NCI-H510A treated with DMSO at 0.1 percent for 48 hours (cell line): ENCODE data around the gene SIM1.

Source experiments
- DNase-seq: peaks from one replicate; lab custom pipeline; 2025; lab: John Stamatoyannopoulos, UW

SIM1 gene

DNA sequence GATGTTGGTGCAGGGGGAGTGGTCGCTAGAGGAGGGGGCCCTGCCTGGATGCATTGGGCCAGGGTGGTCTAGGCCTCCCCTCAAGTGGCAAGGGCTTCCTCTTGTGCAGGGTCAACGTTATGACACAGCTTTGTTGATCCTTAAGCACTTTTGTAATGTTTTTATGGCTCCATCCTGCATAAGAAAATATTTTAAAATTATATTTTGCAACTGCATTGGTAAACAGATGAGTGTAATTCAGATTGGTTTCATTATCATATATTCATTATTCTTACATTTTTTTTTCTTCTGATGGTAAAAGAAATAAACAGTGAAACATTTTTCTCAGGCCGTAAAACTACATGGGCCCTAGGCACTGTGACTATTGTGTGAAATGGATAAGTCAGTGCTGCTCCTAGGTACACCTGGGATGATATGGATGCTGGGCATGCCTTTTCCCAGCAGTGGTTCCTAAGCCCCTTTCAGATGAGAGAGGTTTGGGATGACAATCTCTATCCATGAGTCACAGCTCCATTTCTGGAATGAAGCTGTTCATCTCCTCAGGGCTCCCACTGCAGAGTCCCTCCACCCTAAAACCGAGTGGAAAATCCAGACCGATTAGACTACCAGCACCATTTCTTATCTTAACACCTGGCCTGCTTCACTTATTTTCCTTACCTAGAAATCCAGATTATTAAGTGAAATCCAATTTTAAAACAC is 5.8 kb upstream of the SIM1 start:
- DNase-seq: no peak

DNA sequence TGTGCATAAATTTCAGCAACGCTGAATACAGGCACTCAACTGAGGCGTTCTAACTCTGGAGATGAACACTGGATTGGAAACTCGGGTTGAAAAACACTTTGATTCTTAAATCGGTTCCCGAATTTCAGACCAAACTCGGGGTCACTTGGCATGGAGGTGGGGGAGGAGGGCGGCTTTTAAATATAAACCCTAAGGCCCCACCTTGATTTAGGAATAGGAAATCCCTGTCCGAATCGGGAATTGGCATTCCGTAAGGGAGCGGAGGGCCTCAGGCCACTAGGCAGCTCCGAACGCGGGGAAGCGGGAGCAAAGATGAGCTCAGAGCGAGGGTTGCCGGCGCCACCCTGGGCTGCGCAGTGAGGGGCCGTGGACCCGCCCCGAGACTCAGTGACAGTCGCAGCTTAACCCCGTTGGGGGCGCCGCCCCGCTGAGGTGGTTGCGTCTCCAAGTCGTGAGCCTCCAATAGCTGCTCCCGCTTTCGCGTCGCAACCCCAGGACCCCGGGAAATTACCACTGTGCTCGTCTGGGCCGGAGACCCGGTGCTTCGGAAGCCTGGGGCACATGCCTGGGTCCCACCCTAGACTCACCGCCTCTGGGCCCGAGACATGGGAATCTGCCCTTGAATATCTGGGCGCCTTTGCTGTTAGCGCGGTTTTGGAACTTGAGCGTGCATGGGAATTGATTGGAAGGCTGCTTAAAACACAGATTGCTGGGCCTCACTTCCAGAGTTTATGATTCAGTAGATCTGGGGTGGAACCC is 4.6 kb upstream of the SIM1 start:
- DNase-seq: no peak

DNA sequence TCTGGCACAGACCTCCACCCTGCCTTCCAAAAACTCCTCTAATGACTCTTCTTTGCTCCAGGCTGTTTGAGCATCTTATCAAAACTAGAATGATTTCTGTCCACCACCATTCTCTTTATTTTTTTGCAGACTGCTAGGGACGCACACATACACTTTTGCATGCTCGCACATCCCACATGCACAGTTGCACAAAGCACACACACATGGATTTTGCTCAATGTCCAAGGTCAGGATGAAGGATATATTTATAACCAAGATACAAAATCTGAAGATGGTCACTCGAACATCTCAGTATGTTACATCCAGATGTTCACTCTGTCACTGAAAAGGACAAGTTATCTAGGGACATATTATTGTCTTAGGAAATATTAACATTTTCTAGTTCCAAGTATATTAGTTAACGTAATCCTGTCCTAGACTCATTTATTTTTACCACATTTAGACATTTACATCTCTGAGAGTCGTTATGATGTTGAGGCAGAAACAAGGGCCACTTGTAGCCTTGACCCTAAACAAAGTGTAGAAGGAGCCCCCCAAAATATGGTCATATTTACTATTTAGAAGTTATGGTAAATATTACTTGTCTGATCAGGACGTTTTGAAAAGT is 3.4 kb upstream of the SIM1 start:
- DNase-seq: no peak

- no peak for DNase-seq
Measured at GRCh38 chr6:100467129-100468015, 2.7 kb upstream of the SIM1 start.

DNA sequence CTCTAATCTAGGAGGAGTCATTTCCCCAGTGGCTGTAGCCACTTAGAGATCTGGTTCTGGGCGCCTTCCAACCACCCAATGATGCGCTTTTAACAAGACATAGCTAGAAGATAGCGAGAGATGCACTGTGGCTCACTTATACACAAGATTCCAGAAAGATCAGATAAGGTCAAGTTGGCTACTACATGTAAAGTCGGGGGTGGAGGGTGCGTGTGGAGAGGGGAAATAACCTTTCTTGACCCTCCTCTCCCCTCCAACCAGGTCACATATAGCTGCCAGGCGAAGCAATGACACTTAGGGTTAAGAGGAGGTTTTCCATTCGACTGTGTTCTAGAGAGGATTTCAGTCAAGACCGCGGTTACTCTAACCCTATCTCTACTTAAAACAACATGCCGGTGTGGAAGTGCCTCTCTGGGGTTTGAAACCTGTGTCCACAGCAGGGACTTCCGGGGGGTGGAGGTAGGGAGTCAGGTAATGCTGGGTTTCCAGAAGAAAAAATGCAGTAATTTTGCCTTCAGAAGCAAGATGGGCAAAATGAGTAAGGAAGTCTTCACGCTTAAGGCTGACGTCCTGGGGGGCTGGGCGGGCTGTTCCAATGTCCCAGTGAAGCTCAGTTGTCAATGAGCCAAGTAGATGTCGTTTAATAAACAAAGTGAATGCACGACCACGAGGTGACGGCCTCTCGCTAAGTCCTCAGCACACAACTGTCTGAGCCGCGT is 1.8 kb upstream of the SIM1 start:
- DNase-seq: peak; percentile 12

- DNase-seq: peak; percentile 8
Measured at GRCh38 chr6:100465701-100466409, 1.1 kb upstream of the SIM1 start.

DNA sequence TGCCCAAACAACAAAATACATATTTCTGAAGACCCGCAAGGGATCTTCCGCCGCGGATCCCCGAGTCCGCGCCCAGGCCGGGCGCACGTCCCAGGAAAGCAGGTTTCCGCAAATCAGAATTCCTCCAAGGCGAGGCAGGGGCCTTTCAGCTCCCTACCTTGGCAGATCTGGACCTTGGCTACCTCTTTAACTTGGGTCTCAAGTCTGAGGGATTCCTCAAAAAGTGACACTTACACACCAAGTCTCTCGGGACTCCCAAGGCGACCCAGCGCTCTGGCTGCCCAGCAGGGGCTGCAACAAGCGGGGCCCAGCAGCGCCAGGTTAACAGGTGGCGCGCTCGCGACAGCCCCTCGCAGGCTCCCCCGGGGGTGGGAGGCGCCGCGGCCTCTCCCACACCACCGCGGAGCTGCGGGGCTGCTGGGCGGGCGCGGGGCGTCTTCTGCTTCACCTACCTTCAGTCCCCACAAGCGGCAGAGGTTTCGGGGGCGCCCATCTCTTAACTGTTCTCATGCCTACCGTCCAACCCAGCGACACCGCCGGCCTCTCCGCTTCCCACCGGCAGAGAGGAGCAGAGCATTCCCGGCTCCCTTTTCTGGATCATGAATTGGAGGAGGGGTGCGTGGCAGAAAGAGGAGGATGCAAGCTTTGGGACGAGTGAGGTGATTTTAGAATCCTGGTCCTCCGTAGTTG is 414 bp downstream of the SIM1 start:
- DNase-seq: no peak

GRCh38 chr6:100463630-100464161 is 1.0 kb downstream of the SIM1 start:
- DNase-seq: no peak

DNA sequence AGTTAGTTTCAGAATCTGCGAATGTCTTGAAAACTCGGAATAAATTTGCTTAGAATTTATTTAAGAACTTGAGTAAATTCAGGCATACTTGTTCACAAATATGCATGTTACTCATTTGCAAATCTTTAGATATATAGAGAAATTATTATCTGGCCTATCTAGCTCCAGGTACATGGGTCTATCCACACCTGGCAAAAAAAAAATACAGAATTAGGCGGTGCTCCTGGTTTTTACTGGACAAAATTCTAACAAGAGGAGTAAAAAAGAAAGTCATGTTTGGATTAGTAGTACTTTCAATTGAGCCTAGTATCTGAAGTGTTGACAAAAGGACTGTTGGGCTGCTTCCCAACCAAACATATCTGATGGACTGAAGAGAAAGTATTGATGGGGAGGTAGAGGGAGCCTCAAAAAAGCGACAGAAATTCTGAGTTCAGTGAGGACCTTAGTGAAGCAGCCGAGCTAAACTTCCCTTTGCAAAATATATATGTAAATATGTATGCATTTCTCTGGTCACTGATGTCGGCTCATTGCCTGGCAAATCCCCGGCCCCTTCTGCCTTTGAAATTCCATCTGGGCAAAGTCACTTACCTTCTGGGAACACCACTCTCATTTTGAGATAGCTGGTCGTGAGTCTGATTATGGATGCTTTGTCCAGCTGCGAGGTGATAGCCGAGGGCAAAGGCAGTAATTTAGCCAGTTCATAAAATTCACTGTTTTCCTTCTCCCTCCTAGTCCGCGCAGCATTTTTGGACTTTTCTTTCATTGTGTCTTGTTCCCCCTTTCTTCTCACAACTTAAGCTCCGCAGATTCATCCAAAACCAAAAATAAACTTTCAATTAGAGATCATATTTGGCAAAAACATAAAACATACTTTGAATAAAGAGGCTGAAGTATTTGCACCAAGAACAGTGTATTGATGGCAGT is 1.8 kb downstream of the SIM1 start:
- peak; percentile 15 for DNase-seq

DNA sequence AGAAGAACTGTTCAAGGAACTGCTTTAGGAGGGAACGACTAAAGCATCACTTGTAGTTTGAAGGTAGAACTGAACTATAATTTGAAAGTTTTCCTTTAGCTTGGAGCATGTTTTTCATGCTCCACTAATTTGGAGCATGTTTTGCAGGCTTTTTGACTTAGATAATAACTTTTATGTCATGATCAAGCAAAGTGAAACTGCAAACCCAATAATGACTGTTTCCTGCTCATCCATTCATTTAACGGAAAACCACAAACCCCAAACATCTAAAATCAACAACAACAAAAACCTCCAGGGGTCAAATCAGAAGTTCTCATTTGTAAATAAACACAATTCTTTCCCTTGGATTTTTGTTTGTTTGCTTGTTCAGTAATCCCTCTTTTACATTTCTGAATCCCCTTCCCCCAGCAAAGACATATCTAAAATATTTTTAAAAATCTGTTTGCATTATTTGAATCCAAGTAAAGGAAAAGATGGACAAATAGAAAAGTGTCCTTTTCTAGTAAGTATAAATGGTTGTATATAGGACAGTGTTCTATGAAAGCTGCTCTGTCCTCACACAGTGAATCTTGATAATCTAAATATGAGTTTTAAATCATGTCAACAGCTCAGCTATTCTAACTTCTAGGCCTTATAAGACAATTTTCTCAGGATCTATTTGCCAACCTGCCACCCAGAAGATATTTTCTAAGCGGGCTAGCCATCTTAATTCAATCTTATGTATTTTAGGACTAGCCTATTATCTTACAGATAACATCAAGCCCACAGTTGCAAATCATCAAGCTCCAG is 2.6 kb downstream of the SIM1 start:
- DNase-seq: no peak

- peak; percentile 25 for DNase-seq
Measured at GRCh38 chr6:100461278-100461916, 3.3 kb downstream of the SIM1 start.

DNA sequence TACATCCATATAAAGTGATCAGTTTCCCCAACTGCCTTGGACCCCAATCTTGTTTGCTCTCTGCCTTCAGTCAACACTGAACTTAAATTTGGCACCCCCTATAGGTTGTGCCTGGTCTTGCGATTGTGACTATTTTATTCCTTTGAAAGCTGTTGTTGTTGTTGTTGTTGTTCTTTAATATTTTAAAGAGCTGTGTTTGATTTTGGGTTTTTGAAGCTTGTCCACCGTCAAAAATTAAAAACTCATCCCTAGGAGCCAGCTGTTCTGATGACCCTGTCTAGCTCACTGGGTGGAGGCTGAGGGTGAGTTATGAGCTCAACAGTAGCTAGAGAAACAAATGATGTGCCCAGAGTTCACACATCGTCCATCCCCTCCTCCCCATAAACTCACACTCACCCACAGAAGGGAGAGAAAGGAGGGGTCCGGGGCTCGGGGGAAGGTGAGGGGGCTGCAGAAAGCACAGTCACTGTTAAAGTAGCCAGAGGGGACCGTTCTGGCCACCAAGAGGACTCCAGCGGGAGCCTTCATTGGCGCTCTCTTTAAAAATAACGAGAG is 4.0 kb downstream of the SIM1 start:
- DNase-seq: no peak

DNA sequence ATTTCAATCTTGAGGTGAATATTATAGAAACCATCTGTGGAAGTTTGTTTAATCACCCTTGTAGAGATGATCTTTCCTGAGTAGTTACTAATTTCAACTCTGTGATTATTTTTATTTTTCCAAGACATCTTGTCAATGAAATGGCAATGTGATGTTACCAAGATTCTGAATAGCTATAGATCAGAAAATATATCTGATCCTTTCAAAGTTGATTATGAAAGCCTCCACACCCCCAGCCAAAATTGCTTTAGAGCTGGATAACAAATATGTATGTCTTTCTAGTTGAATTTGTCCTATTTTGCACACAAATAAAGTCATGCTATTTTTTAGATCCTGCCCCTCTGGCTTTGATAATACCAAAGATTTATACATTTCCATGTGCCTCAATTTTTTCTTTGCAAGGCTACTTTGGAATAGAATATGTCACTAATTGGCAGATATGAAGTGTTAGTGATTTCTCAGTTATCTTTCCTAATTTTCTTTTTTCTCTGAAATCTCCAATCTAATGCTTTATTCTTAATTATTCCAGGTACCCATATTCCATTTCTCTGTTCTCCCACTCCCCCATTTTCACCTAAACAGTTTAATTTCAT is 5.0 kb downstream of the SIM1 start:
- no peak for DNase-seq

DNA sequence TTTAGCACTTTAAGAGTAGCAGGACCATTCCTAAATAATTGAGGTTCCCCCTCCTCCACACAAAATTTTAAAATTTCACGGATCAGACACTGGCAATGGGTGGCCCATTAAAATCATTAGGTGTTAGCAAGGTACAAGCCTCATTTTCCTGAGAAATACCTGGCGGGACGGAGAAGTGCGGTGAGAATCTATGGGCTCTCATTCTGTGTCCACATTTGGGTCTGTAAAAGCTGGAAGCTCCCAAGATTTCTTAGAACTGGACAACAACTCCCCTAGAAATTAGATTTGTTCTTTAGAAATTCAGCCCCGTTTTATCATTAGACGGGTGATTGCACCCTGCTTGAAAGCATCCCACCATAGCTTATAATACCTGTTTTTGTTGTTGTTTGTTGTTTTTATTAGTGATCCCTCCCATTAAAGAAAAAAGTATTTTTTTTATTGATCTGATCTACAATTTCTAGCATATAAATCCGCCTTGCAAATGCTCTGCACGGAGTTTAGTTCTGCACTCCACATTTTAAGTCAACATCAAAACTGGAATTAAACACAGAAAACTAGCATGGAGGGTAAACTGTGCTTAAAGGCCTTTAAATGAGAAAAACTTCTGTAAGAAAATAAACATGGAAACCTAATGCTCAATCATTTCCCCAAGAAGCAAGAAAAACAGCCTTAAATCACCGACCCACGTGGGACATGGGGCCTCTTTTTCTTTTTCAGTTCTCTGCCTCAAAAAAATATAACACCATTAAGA is 5.7 kb downstream of the SIM1 start:
- DNase-seq: no peak

DNA sequence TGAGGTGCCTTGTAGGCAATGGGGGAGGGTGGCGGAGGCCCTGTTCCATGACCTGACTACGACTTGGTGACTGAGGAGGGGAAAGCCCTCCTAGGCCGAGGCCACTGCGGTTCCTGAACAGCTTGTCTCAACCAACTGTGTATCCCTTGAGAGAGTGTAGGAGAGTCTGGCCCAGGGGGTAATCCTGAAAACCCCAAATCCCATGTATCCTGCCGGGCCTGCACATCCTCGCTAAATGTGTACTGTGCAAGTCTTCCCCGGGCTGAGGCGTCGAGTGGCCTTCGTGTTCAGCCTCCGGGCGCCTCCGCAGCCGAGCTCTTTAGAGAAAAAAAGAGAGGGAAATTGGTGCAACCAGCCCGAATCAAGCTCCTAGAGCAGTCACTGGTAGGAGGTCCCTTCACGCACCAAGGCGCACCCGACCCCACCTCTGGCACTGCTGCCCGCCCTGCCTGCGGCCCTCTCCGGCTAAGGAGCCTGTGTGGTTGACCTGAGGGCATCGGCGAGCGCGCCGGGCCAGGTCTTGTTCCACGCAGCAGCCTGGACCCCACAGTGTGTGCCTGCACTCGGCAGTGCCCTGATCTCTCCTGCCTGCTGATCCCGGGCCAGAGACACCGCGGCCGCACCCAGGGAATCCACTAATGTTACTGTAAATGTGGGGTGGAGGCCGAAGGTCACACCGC is 7.3 kb downstream of the SIM1 start:
- no peak for DNase-seq

DNA sequence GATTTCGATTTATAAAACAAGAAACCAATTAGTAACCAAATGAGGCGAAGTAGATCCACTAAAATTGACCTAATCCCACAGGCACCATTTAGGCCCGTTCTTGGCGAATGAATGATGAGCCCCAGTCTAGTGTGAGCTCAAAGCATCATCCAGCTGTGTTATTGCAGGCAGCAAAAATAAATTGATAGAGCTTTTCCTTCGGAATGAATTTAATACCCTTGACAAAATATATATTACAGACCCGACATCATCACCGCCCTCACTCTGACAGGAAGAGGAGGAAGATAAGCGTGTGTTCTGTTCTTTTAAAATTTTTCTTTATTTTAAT is 7.8 kb downstream of the SIM1 start:
- DNase-seq: no peak
